H9 (cell line): ENCODE data around the gene CLEC12A. TPM values are rescaled to one million over a fixed set of nuclear protein-coding genes. Genes with fewer than 3 reads are reported as not detected.

ENCODE experiments used
- DNase-seq: peaks from one replicate; pipeline ENCODE4 v3.0.0-alpha.2; 2017
- H2AFZ ChIP-seq: one replicate; pipeline ENCODE4 v1.6.1; 2013; ENCODE audit warnings: mild to moderate bottlenecking, low read length, control low read depth, moderate library complexity
- H2AK5ac ChIP-seq: 2 replicates; pipeline ENCODE4 v1.6.1; 2013; ENCODE audit warnings: low read length, control low read depth, mixed read lengths; ENCODE audit not compliant: insufficient read length
- H2BK120ac ChIP-seq: one replicate; pipeline ENCODE4 v1.6.1; 2013; ENCODE audit warnings: low read depth, mild to moderate bottlenecking, low read length, control low read depth, inconsistent platforms; ENCODE audit not compliant: poor library complexity, severe bottlenecking
- H2BK12ac ChIP-seq: 2 replicates; pipeline ENCODE4 v1.6.1; 2013; ENCODE audit warnings: low read length, control low read depth, mixed read lengths, low read depth; ENCODE audit not compliant: insufficient read length
- H2BK15ac ChIP-seq: 2 replicates; pipeline ENCODE4 v1.6.1; 2013; ENCODE audit warnings: low read depth, low read length, control low read depth
- H2BK20ac ChIP-seq: one replicate; pipeline ENCODE4 v1.6.1; 2013; ENCODE audit warnings: low read depth, mild to moderate bottlenecking, low read length, control low read depth, inconsistent platforms; ENCODE audit not compliant: poor library complexity, severe bottlenecking
- H2BK5ac ChIP-seq: 2 replicates; pipeline ENCODE4 v1.6.1; 2013; ENCODE audit warnings: low read length, control low read depth, mixed read lengths; ENCODE audit not compliant: insufficient read length
- H3K14ac ChIP-seq: 2 replicates; pipeline ENCODE4 v1.6.1; 2013; ENCODE audit warnings: low read length, control low read depth; ENCODE audit not compliant: insufficient read depth
- H3K18ac ChIP-seq: 2 replicates; pipeline ENCODE4 v1.6.1; 2013; ENCODE audit warnings: low read depth, mild to moderate bottlenecking, mixed read lengths, low read length, control low read depth; ENCODE audit not compliant: insufficient read length
- H3K23ac ChIP-seq: 2 replicates; pipeline ENCODE4 v1.6.1; 2013; ENCODE audit warnings: low read length, control low read depth, mixed read lengths, low read depth; ENCODE audit not compliant: insufficient read length
- H3K23me2 ChIP-seq: 2 replicates; pipeline ENCODE4 v1.6.1; 2013; ENCODE audit warnings: low read depth, mild to moderate bottlenecking, mixed read lengths, low read length, control low read depth; ENCODE audit not compliant: insufficient read length, poor library complexity, severe bottlenecking
- H3K27ac ChIP-seq: 2 replicates; pipeline ENCODE4 v1.5.1; 2013; ENCODE audit warnings: low read length, control low read depth, mixed read lengths, low read depth; ENCODE audit not compliant: insufficient read length
- H3K27me3 ChIP-seq: 2 replicates; pipeline ENCODE4 v1.6.1; 2013; ENCODE audit warnings: low read length, control low read depth, inconsistent platforms; ENCODE audit not compliant: insufficient read depth
- H3K4ac ChIP-seq: 2 replicates; pipeline ENCODE4 v1.6.1; 2013; ENCODE audit warnings: low read depth, mild to moderate bottlenecking, control low read depth, inconsistent platforms, low read length, moderate library complexity
- H3K4me1 ChIP-seq: 2 replicates; pipeline ENCODE4 v1.6.1; 2013; ENCODE audit warnings: low read length, control low read depth, inconsistent platforms; ENCODE audit not compliant: insufficient read depth
- H3K4me2 ChIP-seq: 2 replicates; pipeline ENCODE4 v1.6.1; 2013; ENCODE audit warnings: low read length, control low read depth, mixed read lengths; ENCODE audit not compliant: insufficient read length, insufficient read depth
- H3K56ac ChIP-seq: 2 replicates; pipeline ENCODE4 v1.6.1; 2013; ENCODE audit warnings: low read depth, mild to moderate bottlenecking, mixed read lengths, low read length, control low read depth; ENCODE audit not compliant: insufficient read length
- H3K79me1 ChIP-seq: 2 replicates; pipeline ENCODE4 v1.6.1; 2013; ENCODE audit warnings: low read depth, mild to moderate bottlenecking, moderate library complexity, low read length, control low read depth, inconsistent platforms; ENCODE audit not compliant: insufficient read depth, poor library complexity, severe bottlenecking
- H3K79me2 ChIP-seq: 2 replicates; pipeline ENCODE4 v1.6.1; 2013; ENCODE audit warnings: low read length, control low read depth, inconsistent platforms; ENCODE audit not compliant: insufficient read depth
- H3K9ac ChIP-seq: 2 replicates; pipeline ENCODE4 v1.6.1; 2013; ENCODE audit warnings: low read length, control low read depth, mixed read lengths; ENCODE audit not compliant: insufficient read length; ENCODE audit errors: extremely low read depth
- H3K9me3 ChIP-seq: one replicate; pipeline ENCODE4 v1.6.1; 2013; ENCODE audit warnings: low read depth, low read length, inconsistent platforms; ENCODE audit not compliant: control insufficient read depth
- H3T11ph ChIP-seq: one replicate; pipeline ENCODE4 v1.6.1; 2013; ENCODE audit warnings: mild to moderate bottlenecking, low read length, control low read depth, inconsistent platforms
- H4K20me1 ChIP-seq: one replicate; pipeline ENCODE4 v1.6.1; 2013; ENCODE audit not compliant: control insufficient read depth, insufficient read length, insufficient read depth
- H4K5ac ChIP-seq: 2 replicates; pipeline ENCODE4 v1.6.1; 2013; ENCODE audit warnings: low read depth, mild to moderate bottlenecking, mixed read lengths, low read length, control low read depth; ENCODE audit not compliant: insufficient read length
- H4K8ac ChIP-seq: replicated peaks from 2 replicates; pipeline ENCODE4 v1.6.1; 2013; ENCODE audit warnings: low read length, control low read depth, mixed read lengths, low read depth; ENCODE audit not compliant: insufficient read length
- H4K91ac ChIP-seq: 2 replicates; pipeline ENCODE4 v1.6.1; 2013; ENCODE audit warnings: low read depth, mild to moderate bottlenecking, moderate library complexity, mixed read lengths, low read length, control low read depth; ENCODE audit not compliant: insufficient read length
- H3K27ac Mint-ChIP-seq, 3 experiments: 2 replicates in 2 of 3; 3 replicates in 1 of 3; pipeline ENCODE4 v1.8.0; 2020 to 2021; ENCODE audit warnings: mixed read lengths in 3 of 3, mild to moderate bottlenecking in 1 of 3, moderate library complexity in 1 of 3
- H3K27me3 Mint-ChIP-seq: 2 replicates; pipeline ENCODE4 v1.8.0; 2021; ENCODE audit warnings: low read depth, mild to moderate bottlenecking, moderate library complexity, mixed read lengths
- H3K36me3 Mint-ChIP-seq, 3 experiments: 2 replicates in 2 of 3; 3 replicates in 1 of 3; pipeline ENCODE4 v1.8.0; 2020 to 2021; ENCODE audit warnings: low read depth in 3 of 3, mixed read lengths in 3 of 3; ENCODE audit not compliant: insufficient read depth in 1 of 3
- H3K4me1 Mint-ChIP-seq, 2 experiments: 2 replicates each; pipeline ENCODE4 v1.8.0; 2020; ENCODE audit warnings: mixed read lengths in 2 of 2
- H3K4me3 Mint-ChIP-seq, 2 experiments: 2 replicates in 1 of 2; 3 replicates in 1 of 2; pipeline ENCODE4 v1.8.0; 2020 to 2021; ENCODE audit warnings: mild to moderate bottlenecking in 2 of 2, mixed read lengths in 2 of 2, moderate library complexity in 1 of 2
- H3K9me3 Mint-ChIP-seq, 2 experiments: 2 replicates in 1 of 2; 3 replicates in 1 of 2; pipeline ENCODE4 v1.8.0; 2020; ENCODE audit warnings: mild to moderate bottlenecking in 2 of 2, mixed read lengths in 2 of 2, moderate library complexity in 1 of 2
- WGBS: extraction: QIAGEN DNeasy Blood & Tissue Kit; methylation state at CpG from one replicate; pipeline ENCODE4 v1.1.7; 2013; ENCODE audit warnings: missing lambda C conversion rate, low lambda C conversion rate, mixed read lengths; ENCODE audit not compliant: insufficient read length; ENCODE audit errors: extremely low coverage; 5-methylcytosine and 5-hydroxymethylcytosine counted together
- total RNA-seq: library from RNA; stranded (reverse); gene quantifications from 2 replicates; pipeline ENCODE4 v1.2.1, GENCODE V29; 2021
- TF ChIP-seq, protein P1 (sequence below): fragments of 200-600 bp; sonication (generic); conservative IDR thresholded peaks from 3 replicates; pipeline ENCODE4 v1.8.0; 2021; ENCODE audit warnings: antibody characterized with exemption, mild to moderate bottlenecking

Gene CLEC12A
- total RNA-seq, 1 experiment from 2014 or later: not detected

DNA sequence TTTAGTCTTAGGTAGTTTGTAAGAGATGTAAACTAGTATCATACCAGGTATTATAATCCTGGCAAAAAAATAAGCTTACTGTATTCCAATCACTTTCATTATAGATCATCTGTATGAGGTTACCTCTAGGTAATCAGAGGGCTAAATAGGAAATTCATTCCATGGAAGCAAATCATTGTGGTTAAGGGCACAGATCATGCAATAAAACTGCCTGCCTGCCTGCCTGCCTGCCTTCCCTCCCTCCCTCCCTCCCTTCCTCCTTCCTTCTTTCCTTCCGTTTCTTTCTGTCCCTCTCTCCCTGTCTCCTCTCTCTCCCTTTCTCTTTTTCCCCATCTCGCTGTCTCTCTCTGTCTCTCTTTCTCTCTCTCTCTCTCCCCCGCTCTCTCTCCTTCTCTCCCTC, 56.1 kb downstream of the CLEC12A start:
- peaks cover 5% of the 10 kb centered on the region for H3K4me1 ChIP-seq
- H2BK20ac ChIP-seq: no peak overlapping the region
- H3K27me3 ChIP-seq: no peaks in the 10 kb centered on the region
- no peak overlapping the region for H3K14ac ChIP-seq
- H4K8ac ChIP-seq: no peak overlapping the region
- H3K79me2 ChIP-seq: no peaks in the 10 kb centered on the region
- no peak overlapping the region for H3K23ac ChIP-seq
- no peak overlapping the region for H3K27ac Mint-ChIP-seq
- H2BK5ac ChIP-seq: no peak overlapping the region
- no peak overlapping the region for H3K18ac ChIP-seq
- H2BK120ac ChIP-seq: no peak overlapping the region
- H3K56ac ChIP-seq: no peak overlapping the region
- no peak overlapping the region for H3K4me3 Mint-ChIP-seq
- H4K91ac ChIP-seq: no peak overlapping the region
- no peak overlapping the region for H3K4me2 ChIP-seq
- WGBS: no CpG with 5 or more reads among the region's 3 CpGs
- no peak overlapping the region for H2BK15ac ChIP-seq
- no peak overlapping the region for H3K27ac ChIP-seq
- H2BK12ac ChIP-seq: no peak overlapping the region
- H3K4me1 Mint-ChIP-seq: peaks cover 3 to 14% of the 10 kb centered on the region in 2 experiments; a peak in 2 of 4 replicates
- H4K5ac ChIP-seq: no peak overlapping the region
- no peaks in the 10 kb centered on the region for H3K27me3 Mint-ChIP-seq
- H3K4ac ChIP-seq: no peak overlapping the region
- peaks cover 0 to 7% (median 2%) of the 10 kb centered on the region in 3 experiments; a peak in 4 of 7 replicates for H3K36me3 Mint-ChIP-seq
- no peaks in the 10 kb centered on the region for H3K79me1 ChIP-seq
- H2AFZ ChIP-seq: no peak overlapping the region
- no peak overlapping the region for H3K9ac ChIP-seq
- no peaks in the 10 kb centered on the region for H4K20me1 ChIP-seq
- H2AK5ac ChIP-seq: no peak overlapping the region
- DNase-seq: no peak
- no peaks in the 10 kb centered on the region for H3K23me2 ChIP-seq
- H3K9me3 ChIP-seq: no peaks in the 10 kb centered on the region
- TF ChIP-seq, protein P1, sequence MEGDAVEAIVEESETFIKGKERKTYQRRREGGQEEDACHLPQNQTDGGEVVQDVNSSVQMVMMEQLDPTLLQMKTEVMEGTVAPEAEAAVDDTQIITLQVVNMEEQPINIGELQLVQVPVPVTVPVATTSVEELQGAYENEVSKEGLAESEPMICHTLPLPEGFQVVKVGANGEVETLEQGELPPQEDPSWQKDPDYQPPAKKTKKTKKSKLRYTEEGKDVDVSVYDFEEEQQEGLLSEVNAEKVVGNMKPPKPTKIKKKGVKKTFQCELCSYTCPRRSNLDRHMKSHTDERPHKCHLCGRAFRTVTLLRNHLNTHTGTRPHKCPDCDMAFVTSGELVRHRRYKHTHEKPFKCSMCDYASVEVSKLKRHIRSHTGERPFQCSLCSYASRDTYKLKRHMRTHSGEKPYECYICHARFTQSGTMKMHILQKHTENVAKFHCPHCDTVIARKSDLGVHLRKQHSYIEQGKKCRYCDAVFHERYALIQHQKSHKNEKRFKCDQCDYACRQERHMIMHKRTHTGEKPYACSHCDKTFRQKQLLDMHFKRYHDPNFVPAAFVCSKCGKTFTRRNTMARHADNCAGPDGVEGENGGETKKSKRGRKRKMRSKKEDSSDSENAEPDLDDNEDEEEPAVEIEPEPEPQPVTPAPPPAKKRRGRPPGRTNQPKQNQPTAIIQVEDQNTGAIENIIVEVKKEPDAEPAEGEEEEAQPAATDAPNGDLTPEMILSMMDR: no peak
- H3T11ph ChIP-seq: no peak overlapping the region
- peaks cover 0 to 14% of the 10 kb centered on the region in 2 experiments; a peak in 3 of 5 replicates for H3K9me3 Mint-ChIP-seq
